Choroid plexus epithelial cell (primary cell): ENCODE measurements around the gene OR2W1.

Experiments used
- DNase-seq: peaks from one replicate; pipeline ENCODE4 v3.0.0-alpha.2; 2010; ENCODE audit warnings: low read depth
- H3K4me3 ChIP-seq: 2 replicates; pipeline ENCODE4 v1.5.1; 2011; ENCODE audit warnings: low read depth, mild to moderate bottlenecking, control low read depth, low read length, moderate library complexity
- TF ChIP-seq, protein P1 (sequence below): conservative IDR thresholded peaks from 2 replicates; pipeline ENCODE4 v1.5.1; 2011; ENCODE audit warnings: low read depth, mild to moderate bottlenecking, control low read depth, inconsistent platforms, low read length, moderate library complexity

The OR2W1 gene

DNA sequence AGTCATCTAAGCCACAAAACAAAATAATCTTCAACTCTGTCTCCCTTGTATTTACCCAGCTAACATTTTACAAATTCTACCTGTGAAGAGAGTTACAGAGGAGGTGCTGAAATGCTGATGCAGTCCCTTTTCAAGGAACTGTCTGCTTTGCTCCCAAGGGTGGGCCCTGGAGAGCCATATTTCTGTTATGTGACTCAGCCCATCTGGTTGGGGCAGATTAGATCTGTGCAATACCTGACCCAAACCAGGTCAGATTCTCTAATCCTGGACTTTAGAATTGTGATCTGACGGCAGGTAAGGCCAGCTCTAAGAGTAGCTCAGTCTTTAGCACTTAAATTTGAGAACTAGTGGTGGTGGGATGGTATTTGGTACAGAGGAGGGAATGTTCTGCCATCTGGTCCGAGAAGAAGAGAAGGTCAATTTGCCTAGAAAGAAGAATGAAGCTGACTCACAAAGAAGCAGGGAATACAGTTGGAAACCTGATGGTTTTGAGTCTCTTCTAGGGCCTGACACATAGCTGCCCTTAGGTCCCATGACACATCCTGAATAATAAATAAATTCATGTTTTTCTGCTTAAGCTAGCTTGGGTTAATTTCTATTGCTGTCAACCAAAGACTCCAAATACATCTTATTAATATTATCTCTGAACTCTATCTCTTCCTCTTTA lies 48.0 kb downstream of the OR2W1 start:
- no peak for DNase-seq
- no peak overlapping the region for H3K4me3 ChIP-seq
- TF ChIP-seq, protein P1, sequence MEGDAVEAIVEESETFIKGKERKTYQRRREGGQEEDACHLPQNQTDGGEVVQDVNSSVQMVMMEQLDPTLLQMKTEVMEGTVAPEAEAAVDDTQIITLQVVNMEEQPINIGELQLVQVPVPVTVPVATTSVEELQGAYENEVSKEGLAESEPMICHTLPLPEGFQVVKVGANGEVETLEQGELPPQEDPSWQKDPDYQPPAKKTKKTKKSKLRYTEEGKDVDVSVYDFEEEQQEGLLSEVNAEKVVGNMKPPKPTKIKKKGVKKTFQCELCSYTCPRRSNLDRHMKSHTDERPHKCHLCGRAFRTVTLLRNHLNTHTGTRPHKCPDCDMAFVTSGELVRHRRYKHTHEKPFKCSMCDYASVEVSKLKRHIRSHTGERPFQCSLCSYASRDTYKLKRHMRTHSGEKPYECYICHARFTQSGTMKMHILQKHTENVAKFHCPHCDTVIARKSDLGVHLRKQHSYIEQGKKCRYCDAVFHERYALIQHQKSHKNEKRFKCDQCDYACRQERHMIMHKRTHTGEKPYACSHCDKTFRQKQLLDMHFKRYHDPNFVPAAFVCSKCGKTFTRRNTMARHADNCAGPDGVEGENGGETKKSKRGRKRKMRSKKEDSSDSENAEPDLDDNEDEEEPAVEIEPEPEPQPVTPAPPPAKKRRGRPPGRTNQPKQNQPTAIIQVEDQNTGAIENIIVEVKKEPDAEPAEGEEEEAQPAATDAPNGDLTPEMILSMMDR, result no peak

DNA sequence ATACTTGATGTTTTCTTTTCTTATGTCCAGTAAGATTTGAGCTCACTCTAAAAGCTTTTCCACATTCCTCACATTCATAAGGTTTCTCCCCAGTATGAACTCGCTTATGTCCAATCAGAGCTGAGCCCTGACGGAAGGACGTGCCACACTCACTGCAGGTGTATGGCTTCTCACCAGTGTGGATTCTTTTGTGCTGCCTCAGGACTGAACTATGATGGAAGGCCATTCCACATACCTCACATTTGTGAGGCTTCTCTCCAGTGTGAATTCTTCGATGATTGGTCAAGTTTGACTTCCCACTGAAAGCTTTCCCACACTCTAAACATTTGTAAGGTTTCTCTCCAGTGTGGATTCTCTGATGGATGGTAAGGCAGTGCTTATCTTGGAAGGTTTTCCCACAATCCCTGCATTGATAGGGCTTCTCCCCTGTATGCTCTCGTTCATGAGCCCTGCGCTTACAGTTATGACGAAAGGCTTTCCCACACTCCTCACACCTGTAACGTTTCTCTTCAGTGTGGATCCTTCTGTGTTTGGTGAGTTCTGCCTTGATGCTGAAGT lies 49.8 kb downstream of the OR2W1 start:
- TF ChIP-seq, protein P1, result no peak
- H3K4me3 ChIP-seq, result no peak overlapping the region
- no peak for DNase-seq
